Colonic mucosa (tissue), 4 donors: Measurements from ENCODE around the gene GSE1. TPM values are rescaled to one million over a fixed set of nuclear protein-coding genes. Genes with fewer than 3 reads are reported as not detected.

Experiments
- DNase-seq: peaks from one replicate; pipeline ENCODE4 v3.0.0-alpha.2; 2020
- H3K27ac ChIP-seq: fragments of 200-600 bp; one replicate; pipeline ENCODE4 v1.8.0; 2021
- H3K27me3 ChIP-seq: fragments of 200-600 bp; one replicate; pipeline ENCODE4 v1.8.0; 2021
- H3K36me3 ChIP-seq: fragments of 200-600 bp; one replicate; pipeline ENCODE4 v1.8.0; 2021
- H3K4me1 ChIP-seq: fragments of 200-600 bp; one replicate; pipeline ENCODE4 v1.8.0; 2021; ENCODE audit warnings: mild to moderate bottlenecking
- H3K4me3 ChIP-seq: fragments of 200-600 bp; one replicate; pipeline ENCODE4 v1.8.0; 2021
- H3K9ac ChIP-seq, 2 donors: one replicate each; pipeline ENCODE4 v1.7.0; 2013; ENCODE audit warnings: control low read depth in 2 of 2, low read depth in 2 of 2, low read length in 2 of 2
- H3K9me3 ChIP-seq: fragments of 200-600 bp; one replicate; pipeline ENCODE4 v1.8.0; 2021
- intact Hi-C: fragments of 100-400 bp; cut with DNase I; formaldehyde crosslinking; loops from one replicate; pipeline ENCODE4 v1.14.1; 2022
- total RNA-seq, 2 donors: library from RNA; stranded (reverse); fragmentation: NEBNext Ultra II Directional in 1 of 2; extraction: Animal tissue kit (Norgen Biotek cat#: 25700) in 1 of 2; gene quantifications; one replicate each; pipeline ENCODE4 v1.2.1, GENCODE V29; 2021
- TF ChIP-seq, protein P1 (sequence below): fragments of 200-600 bp; IDR thresholded peaks from one replicate; pipeline ENCODE4 v1.8.0; 2022; ENCODE audit warnings: antibody characterized with exemption, mild to moderate bottlenecking
- donor health status: healthy.
- donor health status: DM: no; HTN: no; CAD: no.
- donor health status: DM: no; HTN: no; CAD: no.

The GSE1 gene
- total RNA-seq, 2 donors from 2014 or later = 79.2 to 103 TPM

DNA sequence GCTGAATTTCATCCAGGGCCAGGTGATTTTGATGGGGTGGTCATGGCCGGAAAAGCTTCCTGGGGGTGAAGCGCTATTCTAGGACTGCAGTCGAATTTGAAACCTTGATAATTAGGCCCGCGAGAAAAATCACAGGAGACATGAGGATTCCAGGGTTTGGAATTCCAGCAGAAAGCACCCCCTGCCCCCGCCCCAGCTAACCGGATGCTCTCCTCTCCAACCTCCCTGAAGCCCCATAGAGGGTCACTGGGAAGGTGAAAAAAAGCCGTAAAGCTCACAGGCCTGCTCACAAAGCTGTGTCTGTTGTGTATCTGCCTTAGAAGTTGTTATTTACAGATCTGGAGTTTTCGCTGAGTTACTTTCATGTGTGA lies 76.8 kb downstream of the GSE1 start:
- H3K4me3 ChIP-seq = no peak overlapping the region
- TF ChIP-seq, protein P1, sequence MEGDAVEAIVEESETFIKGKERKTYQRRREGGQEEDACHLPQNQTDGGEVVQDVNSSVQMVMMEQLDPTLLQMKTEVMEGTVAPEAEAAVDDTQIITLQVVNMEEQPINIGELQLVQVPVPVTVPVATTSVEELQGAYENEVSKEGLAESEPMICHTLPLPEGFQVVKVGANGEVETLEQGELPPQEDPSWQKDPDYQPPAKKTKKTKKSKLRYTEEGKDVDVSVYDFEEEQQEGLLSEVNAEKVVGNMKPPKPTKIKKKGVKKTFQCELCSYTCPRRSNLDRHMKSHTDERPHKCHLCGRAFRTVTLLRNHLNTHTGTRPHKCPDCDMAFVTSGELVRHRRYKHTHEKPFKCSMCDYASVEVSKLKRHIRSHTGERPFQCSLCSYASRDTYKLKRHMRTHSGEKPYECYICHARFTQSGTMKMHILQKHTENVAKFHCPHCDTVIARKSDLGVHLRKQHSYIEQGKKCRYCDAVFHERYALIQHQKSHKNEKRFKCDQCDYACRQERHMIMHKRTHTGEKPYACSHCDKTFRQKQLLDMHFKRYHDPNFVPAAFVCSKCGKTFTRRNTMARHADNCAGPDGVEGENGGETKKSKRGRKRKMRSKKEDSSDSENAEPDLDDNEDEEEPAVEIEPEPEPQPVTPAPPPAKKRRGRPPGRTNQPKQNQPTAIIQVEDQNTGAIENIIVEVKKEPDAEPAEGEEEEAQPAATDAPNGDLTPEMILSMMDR = no peak
- no peaks in the 10 kb centered on the region for H3K36me3 ChIP-seq
- H3K27me3 ChIP-seq = no peaks in the 10 kb centered on the region
- H3K9ac ChIP-seq = no peak overlapping the region
- no peaks in the 10 kb centered on the region for H3K9me3 ChIP-seq
- intact Hi-C loops = no loop called here
- H3K27ac ChIP-seq = no peak overlapping the region
- no peaks in the 10 kb centered on the region for H3K4me1 ChIP-seq
- DNase-seq = no peak

DNA sequence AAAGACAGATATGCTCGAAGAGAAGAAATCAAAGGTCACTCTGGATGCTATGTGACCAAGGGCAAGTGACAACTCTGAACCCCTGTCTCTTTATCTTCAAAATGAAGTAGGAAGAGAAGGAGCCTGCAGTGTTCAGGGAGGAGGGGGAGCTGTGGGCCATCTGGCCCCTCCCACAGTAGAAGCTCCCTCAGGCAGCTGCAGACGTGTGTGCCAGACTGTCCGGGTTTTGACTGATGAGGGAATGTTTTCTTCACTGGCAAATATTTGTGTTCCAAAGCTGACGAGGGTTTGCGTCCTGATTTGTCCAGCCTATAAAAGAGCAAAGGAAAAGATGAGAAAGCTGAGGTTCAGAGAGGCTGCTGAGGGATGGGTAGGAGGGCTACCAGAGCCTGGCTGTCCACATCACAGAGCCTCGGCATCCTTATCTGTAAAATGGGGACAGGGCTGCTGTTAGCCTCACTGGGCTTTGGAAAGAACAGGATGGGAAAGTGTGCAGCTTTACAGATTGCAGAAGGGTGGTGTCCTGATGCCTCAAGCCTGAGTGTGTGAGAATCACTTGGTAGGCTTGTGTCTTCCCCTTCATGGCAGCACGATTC lies 77.4 kb downstream of the GSE1 start:
- H3K36me3 ChIP-seq = no peaks in the 10 kb centered on the region
- H3K9me3 ChIP-seq = no peaks in the 10 kb centered on the region
- intact Hi-C loops = no loop called here
- DNase-seq = no peak
- no peaks in the 10 kb centered on the region for H3K27me3 ChIP-seq
- TF ChIP-seq, protein P1 = no peak
- H3K4me3 ChIP-seq = no peak overlapping the region
- H3K9ac ChIP-seq = no peak overlapping the region
- no peak overlapping the region for H3K27ac ChIP-seq
- no peaks in the 10 kb centered on the region for H3K4me1 ChIP-seq

DNA sequence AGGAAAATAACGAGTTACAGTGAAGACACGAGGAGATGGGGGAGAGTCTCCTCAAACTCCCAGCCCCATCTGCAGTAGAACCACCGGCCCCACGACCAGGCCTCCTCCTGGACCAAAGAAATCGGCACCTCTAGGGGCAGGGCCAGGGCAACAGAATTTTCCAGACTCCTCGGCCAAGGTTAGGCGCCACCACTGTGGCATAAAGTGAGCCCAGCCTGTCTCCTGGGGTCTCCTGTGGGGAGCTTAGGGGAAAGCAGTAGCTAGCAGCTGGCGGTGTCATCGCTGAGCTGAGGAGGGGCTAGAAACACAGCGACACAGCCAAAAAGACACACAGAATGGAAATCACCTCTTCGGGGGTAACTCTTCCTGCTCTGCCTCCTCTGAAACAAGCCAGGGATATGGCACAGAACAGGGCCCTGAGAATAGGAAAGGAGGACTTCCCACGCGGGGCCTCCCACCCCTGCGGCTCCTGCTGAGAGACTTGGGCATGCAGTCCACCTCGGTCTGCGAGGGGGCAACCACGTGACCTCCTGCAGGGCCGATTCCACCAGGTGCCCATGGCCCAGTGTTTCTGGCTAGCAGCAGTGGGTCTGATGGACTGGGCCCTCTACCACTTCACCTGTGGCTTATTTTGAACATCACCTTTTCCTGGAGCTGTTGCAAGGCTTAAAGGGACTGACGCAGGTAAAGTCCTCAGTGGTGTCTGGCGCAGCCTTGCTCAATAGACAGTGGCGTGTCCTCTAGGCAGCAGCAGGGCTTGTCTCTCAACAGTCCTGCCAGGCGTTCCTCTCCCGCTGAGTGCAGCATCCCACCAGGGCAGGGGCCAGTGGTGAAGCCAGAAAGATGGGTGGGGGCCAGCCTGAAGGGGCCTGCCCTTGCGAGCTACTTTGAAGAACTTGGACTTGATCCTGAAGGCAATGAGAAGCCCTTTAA lies 82.3 kb downstream of the GSE1 start:
- no peaks in the 10 kb centered on the region for H3K27me3 ChIP-seq
- no peak overlapping the region for H3K4me3 ChIP-seq
- intact Hi-C loops = no loop called here
- TF ChIP-seq, protein P1 = no peak
- H3K4me1 ChIP-seq = no peaks in the 10 kb centered on the region
- no peaks in the 10 kb centered on the region for H3K9me3 ChIP-seq
- no peak overlapping the region for H3K27ac ChIP-seq
- no peak for DNase-seq
- H3K36me3 ChIP-seq = no peaks in the 10 kb centered on the region
- no peak overlapping the region for H3K9ac ChIP-seq

DNA sequence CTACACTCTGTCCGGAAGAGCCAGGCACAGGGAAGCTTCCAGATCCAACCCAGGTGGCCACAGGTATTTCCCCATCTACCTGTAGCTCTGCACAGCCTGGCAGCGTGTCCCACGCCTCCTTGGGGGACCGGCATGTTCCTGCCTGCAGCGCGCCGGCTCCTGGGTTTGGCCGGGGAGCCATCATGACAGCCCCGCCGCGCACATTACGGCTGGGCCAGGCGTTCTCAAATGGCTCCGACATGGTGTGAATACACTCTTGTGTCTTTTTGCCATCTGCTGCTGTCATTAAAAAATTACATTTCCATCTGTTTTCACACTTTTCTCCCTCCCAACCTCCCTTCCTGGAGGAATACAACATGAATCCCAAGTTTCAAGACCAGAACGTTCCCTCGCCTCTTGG lies 83.7 kb downstream of the GSE1 start:
- Histone ChIP-seq H3K4me3 (no peak overlapping the region), H3K27ac (no peak overlapping the region), H3K27me3 (no peaks in the 10 kb centered on the region), H3K9me3 (no peaks in the 10 kb centered on the region), H3K36me3 (no peaks in the 10 kb centered on the region), H3K9ac (no peak overlapping the region), H3K4me1 (no peaks in the 10 kb centered on the region)
- TF ChIP-seq, protein P1 = no peak
- intact Hi-C loops = no loop called here
- no peak for DNase-seq

DNA sequence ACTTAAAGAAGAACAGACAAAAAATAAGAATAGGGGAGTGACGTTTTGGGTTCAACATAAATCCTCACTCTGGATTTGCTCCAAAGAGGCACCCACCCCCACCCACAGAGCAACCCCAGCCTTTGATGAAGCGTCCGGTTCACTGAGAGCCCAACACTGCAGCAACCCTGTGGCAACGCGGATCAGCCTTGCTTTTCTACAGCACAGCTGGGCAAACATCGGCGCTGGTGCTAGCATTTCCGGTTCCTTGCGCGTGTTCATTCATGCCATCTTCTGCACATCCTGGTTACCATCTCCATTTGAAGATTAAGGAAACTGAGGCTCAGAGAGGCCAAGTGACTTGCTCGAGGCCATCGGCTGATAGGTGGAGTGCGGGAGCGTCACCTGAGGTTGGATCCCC lies 84.3 kb downstream of the GSE1 start:
- TF ChIP-seq, protein P1 = no peak
- Histone ChIP-seq H3K27ac (no peak overlapping the region), H3K4me1 (no peaks in the 10 kb centered on the region), H3K4me3 (no peak overlapping the region), H3K9ac (no peak overlapping the region), H3K9me3 (no peaks in the 10 kb centered on the region), H3K27me3 (no peaks in the 10 kb centered on the region), H3K36me3 (no peaks in the 10 kb centered on the region)
- DNase-seq = no peak
- intact Hi-C loops = no loop called here
